CD4-positive, alpha-beta T cell treated with Interleukin-4 for 4 hours (primary cell): Measurements from ENCODE around the gene ADAMTS10.
"Not testable (repeated sequence)": the region's sequence is repeated elsewhere in the genome, so short reads cannot be mapped to it uniquely, and the experiment has no call there.

ENCODE experiments used
- DNase-seq: peaks from one replicate; pipeline ENCODE4 v3.0.0-alpha.2; 2020

Gene ADAMTS10

GRCh38 chr19:8610041-8610935 lies at the start of gene ADAMTS10:
Gene ADAMTS10 (minus strand): TSS chr19:8610715. CDS start chr19:8605710, 5,005 bp downstream.
- peak; percentile 27 for DNase-seq

DNA sequence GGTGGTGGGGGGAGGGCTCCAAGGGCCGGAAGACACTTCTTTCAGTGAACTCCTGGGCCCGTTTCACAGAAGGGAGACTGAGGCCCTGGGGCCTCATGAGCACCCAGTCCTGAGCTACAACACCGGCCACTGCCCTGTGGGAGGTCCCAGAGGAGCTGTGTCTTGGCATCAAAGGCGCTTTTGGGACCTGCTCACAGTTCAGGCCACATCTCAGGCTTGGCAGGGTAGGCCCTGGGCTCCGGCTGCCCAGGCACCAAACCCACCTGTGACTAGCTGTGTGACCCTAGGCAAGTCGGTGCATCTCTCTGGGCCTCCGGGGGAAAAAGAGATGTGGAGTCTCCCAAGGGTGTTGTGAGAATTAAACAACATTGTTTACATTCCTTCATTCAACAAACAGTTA lies 49.4 kb upstream of the ADAMTS10 start:
- DNase-seq, result no peak

GRCh38 chr19:8657869-8658268 lies 47.4 kb upstream of the ADAMTS10 start:
- no peak for DNase-seq

GRCh38 chr19:8655340-8655709 lies 44.8 kb upstream of the ADAMTS10 start:
- DNase-seq, result peak; percentile 24

- peak; percentile 61 for DNase-seq
These were observed 44.2 kb upstream of the ADAMTS10 start for GRCh38 chr19:8654591-8655339.

DNA sequence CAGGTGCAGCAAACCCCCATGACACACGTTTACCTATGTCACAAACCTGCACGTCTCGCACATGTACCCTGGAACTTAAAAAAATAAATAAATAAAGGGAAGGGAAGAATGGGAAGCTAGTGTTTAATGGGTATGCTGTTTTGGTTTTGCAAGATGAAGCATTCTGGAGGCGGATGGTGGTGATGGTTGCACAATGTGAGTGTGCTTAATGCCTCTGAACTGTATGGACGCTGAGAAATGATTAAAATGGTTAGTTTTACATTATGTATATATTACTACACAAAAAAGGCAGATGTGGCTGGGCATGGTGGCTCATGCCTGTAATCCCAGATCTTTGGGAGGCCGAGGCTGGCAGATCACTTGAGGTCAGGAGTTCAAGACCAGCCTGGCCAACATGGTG lies 37.7 kb upstream of the ADAMTS10 start:
- no peak for DNase-seq

DNA sequence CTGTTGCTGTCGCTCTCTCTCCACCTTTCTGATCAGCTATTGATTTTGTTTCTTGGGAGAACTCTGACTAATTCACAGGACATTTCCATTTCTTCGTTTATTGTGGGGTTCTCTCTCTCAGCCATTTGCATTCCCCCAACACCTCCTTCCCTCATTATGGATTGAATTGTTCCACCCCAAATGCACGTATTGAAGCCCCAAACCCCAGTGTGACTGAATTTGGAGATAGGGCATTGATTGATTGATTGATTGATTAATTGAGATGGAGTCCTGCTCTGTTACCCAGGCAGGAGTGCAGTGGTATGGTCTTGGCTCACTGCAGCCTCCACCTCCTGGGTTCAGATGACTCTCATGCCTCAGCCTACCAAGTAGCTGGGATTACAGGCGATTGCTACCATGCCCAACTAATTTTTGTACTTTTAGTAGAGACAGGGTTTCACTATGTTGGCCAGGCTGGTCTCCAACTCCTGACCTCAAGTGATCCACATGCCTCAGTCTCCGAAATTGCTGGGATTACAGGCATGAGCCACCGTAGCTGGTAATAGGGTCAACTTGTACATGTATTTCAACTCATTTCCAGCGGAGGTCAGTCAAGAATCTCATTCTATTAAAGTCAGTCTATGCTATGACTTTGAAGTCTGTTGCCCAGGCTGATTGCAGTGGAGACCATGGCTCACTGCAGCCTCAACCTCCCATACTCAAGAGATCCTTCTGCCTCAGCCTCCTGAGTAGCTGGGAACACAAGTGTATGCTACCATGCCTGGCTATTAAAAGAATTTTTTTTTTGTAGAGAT lies 33.5 kb upstream of the ADAMTS10 start:
- DNase-seq, result no peak

GRCh38 chr19:8642561-8642960 lies 32.0 kb upstream of the ADAMTS10 start:
- DNase-seq, result no peak

DNA sequence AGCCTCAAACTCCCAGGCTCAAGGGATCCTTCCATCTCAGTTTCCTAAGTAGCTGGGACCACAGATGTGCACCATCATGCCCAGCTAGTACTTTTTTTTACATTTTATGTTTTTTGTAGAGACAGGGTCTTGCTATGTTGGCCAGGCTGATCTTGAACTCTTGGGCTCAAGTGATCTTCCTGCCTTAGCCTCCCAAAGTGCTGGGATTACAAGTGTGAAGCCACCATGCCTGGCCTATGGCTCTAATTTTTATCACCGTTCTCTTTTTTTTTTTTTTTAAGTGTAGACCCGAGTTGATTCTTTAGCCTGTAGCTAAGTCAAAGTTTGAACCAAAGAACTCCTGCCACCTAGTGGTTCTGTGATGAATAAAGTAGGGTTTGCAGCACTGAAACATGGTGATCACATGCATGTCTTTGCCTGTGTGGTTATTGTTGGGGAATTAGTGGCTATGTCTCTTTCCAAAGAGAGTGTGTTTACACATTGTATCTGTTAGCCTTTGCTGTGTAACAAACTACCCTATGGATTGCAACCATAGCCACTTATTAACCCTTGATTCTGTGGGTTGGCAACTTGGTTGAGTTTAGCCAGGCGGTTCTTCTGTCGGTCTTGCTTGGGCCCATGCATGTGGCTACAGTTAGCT lies 31.5 kb upstream of the ADAMTS10 start:
- peak; percentile 43 for DNase-seq

- DNase-seq, result no peak
These were observed 30.8 kb upstream of the ADAMTS10 start for GRCh38 chr19:8641221-8641907.

GRCh38 chr19:8640402-8641004 lies 30.0 kb upstream of the ADAMTS10 start:
- DNase-seq, result peak; percentile 5

DNA sequence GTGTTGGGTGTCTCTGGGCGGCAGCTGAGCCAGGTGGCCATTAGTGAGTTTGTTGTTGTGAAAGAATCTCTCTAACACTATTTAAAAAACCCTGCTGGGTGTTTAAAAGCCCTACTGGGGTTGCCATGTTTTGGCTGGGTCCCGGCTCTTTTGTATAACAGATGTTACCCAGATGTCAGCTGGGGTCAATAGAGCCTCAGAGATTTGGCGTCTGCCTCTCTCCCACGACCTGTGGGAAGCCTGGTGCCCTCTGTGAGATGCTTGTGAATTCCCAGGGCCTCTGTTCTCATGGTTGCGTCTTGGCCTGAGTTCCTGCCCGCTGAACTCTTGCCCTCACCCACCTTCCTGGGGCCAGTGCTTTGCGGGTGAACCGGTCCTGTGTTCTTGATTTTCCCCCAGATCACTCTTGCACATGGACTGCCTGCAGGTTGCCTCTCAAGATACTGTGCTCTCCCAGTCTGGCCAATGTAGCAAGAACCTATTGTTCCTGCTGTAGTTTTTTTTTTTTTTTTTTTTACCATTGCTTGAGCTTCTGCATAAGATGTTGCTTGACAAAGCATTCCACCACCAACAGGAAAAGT lies 29.4 kb upstream of the ADAMTS10 start:
- no peak for DNase-seq

DNA sequence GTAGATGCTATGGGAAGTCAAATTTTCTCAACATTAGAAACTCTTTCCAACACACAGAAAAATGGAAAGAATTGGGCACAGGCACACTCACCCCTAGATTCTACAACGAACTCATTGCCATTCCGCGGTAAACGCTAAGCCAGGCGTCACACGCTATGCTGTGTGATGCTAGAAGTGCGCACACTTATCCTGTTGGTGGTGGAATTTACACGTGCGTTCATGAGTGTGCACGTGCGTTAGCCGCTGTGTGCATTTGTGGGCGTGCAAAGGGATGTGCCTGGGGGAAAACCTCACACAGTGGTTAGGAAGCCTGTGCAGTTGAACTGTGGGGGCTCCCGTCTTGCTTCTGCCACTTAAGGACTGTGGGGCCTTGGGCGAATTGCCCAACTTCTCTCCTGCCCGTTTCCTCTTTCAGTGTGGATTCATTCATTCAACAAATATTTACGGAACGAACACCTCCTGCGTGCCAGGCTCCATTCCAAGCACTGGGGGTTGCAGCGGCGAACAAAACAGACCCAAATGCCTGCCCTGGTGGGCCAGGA lies 27.6 kb upstream of the ADAMTS10 start:
- no peak for DNase-seq

- DNase-seq, result not testable (repeated sequence)
These were observed 26.6 kb upstream of the ADAMTS10 start for GRCh38 chr19:8637070-8637469.

DNA sequence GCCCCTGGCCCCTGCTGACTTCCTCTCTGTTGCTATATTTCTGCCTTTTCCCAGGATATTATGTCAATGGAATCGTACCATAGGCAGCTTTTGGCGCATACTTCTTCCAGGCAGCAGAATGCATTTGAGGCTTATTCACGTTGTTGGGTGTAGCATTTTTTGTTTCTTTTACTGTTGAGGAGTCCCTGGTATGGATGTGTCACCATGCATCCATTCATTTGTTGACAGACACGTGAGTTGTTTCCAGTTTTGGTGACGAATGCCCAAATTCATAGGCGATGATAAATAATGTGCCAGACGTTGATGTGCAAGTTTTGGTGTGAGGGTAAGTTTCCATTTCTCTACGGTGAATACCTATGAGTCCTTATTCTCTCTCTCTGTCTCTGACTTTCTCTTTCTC lies 24.9 kb upstream of the ADAMTS10 start:
- DNase-seq, result no peak

DNA sequence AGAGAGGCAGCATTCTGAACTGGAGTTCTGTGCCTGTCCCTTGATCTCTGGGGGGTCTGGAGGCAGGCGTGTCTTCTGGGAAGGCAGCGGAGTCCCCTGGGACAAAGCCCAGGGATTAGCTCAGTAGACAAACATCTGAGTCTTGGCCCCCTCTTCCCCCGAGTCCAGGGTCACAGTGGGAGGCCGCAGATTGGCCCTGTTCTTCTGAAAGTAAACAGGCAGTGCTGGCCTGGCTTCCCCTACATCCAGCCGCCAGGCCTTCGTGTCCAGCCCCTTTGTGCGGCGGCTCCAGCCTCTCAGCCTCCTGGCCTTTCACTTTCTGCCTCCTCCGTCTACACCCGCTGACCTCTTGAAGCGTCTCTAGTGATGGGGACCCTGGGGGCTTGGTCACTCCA lies 20.9 kb upstream of the ADAMTS10 start:
- DNase-seq, result no peak

- no peak for DNase-seq
These were observed 20.4 kb upstream of the ADAMTS10 start for GRCh38 chr19:8630796-8631424.

DNA sequence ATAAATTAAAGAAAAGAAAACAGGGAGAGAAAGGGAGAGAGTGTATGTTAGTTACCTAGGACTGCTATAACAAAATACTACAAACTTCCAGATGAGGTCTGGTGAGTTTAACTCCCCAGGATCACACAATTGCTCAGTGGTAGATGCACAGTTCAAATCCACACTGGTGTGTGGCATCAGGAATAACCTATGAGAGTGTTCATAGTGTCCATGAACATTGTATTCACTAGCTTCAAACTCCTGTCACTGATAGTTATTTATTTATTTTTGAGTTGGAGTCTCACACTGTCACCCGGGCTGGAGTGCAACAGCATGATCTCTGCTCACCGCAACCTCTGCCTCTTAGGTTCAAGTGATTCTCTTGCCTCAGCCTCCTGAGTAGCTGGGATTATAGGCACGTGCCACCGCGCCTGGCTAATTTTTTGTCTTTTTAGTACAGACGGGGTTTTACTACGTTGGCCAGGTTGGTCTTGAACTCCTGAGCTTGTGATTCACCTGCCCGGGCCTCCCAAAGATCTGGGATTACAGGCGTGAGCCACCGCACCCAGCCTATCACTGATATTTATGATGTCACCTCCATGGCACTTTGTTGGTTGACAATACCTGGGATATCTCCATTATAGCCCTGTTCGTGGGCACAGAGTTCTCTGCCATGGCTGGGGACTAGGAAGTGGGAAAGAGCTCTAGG lies 19.6 kb upstream of the ADAMTS10 start, which contains the start of gene NFILZ:
NFILZ (plus strand) TSS at position 638 of the 688 bp plus-strand sequence. CDS start 46,133 bp downstream, outside the sequence.
- no peak for DNase-seq

DNA sequence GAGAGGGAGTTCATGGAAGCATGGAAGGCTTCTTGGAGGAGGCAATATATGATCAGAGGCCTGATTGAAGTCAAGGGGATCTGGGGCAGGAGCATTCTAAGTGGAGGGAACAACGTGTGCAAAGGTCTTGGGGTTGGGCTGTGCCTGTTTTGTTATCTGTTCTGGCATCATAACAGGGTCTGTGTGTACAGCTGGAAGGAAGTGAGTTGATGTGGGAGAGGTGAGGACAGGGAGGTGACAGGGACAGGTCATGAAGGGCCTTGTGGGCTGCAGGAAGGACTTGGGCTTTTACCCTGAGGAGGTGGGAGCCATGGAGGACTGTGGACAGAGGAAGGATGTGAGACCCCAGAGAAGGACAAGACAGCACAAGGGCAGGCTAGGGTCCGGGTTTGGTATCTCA lies 18.7 kb upstream of the ADAMTS10 start:
- no peak for DNase-seq

- DNase-seq, result no peak
These were observed 16.3 kb upstream of the ADAMTS10 start for GRCh38 chr19:8626842-8627241.
